Motor neuron (in vitro differentiated cells): ENCODE results near the gene TBC1D2. TPM values are rescaled to one million over a fixed set of nuclear protein-coding genes. Genes with fewer than 3 reads are reported as not detected.

Experiments
- ATAC-seq, 8 experiments: fragments of 200-7000 bp; cut with Tn5 transposase; replicated peaks in 6 of 8; 2 replicates each; pipeline ENCODE4 v1.8.0; 2021; ENCODE audit warnings: mild to moderate bottlenecking in 8 of 8, moderate library complexity in 8 of 8
- H3K27ac ChIP-seq, 2 donors: fragments of 250-450 bp; sonication (Bioruptor Pico); 2 replicates each; pipeline ENCODE4 v1.9.0; 2021; ENCODE audit warnings: antibody characterized with exemption in 2 of 2, mild to moderate bottlenecking in 2 of 2, moderate library complexity in 1 of 2
- H3K4me1 ChIP-seq, 2 donors: fragments of 250-450 bp; sonication (Bioruptor Pico); replicated peaks in 1 of 2; 2 replicates each; pipeline ENCODE4 v1.6.1; 2021; ENCODE audit warnings: antibody characterized with exemption in 2 of 2, mild to moderate bottlenecking in 2 of 2, moderate library complexity in 1 of 2
- H3K4me3 ChIP-seq, 5 donors: fragments of 250-450 bp; sonication (Bioruptor Pico); 2 replicates each; pipeline ENCODE4 v1.9.0; 2021; ENCODE audit warnings: antibody characterized with exemption in 5 of 5, mild to moderate bottlenecking in 5 of 5, moderate library complexity in 4 of 5
- WGBS, 10 experiments: fragments of 450-650 bp; shearing (Covaris generic); methylation state at CpG; one replicate each; pipeline ENCODE4 v1.0.0; 2022; 5-methylcytosine and 5-hydroxymethylcytosine counted together
- in situ Hi-C, 9 experiments: fragments of 400-800 bp; cut with MboI; loops; one replicate each; pipeline ENCODE4 v1.15.0; 2021; ENCODE audit warnings: low sequenced_read_pairs in 9 of 9, low pct_unique_long_range_greater_than_20kb in 2 of 9; ENCODE audit not compliant: unreplicated experiment in 9 of 9
- total RNA-seq, 8 experiments: library from RNA; unstranded; fragments of 300-600 nt; gene quantifications; 2 replicates each; pipeline versions ENCODE4 v1.2.3 to v1.2.4, GENCODE V29; 2022

TBC1D2 gene, protein sequence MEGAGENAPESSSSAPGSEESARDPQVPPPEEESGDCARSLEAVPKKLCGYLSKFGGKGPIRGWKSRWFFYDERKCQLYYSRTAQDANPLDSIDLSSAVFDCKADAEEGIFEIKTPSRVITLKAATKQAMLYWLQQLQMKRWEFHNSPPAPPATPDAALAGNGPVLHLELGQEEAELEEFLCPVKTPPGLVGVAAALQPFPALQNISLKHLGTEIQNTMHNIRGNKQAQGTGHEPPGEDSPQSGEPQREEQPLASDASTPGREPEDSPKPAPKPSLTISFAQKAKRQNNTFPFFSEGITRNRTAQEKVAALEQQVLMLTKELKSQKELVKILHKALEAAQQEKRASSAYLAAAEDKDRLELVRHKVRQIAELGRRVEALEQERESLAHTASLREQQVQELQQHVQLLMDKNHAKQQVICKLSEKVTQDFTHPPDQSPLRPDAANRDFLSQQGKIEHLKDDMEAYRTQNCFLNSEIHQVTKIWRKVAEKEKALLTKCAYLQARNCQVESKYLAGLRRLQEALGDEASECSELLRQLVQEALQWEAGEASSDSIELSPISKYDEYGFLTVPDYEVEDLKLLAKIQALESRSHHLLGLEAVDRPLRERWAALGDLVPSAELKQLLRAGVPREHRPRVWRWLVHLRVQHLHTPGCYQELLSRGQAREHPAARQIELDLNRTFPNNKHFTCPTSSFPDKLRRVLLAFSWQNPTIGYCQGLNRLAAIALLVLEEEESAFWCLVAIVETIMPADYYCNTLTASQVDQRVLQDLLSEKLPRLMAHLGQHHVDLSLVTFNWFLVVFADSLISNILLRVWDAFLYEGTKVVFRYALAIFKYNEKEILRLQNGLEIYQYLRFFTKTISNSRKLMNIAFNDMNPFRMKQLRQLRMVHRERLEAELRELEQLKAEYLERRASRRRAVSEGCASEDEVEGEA
- total RNA-seq, result 10 to 100 TPM in 1 of 8 experiments, 1 to 10 TPM in 6, under 1 TPM in 1; 0.79 to 10.6 (median 2.1) TPM

DNA sequence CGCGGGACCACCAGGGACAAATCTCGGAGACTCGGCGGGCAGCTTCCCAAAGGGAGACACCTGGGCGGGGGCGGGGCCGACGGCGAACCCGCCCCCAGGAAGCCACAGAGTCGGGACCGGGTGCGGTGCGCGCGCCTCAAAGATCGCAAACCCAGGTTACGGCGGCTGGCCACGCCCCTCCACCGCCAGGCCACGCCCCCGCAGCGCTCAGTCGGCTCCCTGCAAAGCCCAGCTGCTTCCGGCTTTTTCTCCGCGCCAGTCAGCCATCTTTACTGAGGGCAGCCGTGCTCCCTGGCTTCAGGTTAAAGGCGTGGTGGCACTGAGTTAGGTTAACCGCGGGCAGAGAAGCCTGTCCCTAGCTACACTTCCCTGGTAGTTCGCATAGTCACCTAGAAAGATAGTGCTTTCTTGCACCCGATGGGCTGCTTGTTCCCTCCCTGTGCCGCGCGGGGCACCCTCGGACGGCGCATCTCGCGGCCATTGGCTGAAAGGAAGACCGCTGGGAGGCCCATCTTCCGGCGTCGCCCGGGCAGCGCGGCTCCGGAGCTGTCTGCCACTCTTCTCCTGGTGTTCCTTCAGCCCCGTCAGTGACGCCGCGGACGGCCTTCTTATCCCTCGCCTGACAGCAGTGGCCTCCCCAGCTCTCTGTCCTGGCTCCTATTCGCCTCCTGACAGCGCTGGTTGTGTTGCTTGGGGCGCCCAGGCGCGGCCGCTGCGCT, at the start of gene TBC1D2:
TBC1D2 (minus strand) TSS at position 72 of the 719 bp plus-strand sequence. CDS start 108 bp downstream, outside the sequence.
- Histone ChIP-seq H3K27ac (peak within 1 kb of the TSS; percentile 91 to 93), H3K4me3 (peak within 1 kb of the TSS; percentile 51 to 91 (median 75)), H3K4me1 (peaks cover 0 to 3% of the 10 kb centered on the region in 2 donors)
- WGBS, 10 experiments, result 0 to 6% (median 0%) methylated on average over 1 to 21 of the region's 64 CpGs; no CpG with 5 or more reads in 3 of the 10 experiments
- peak; percentile 78 to 92 (median 90) for ATAC-seq
- in situ Hi-C loops, result loop anchor here in 5 of 9 experiments (25.0 kb wide), 6 partner anchors 143 to 543 kb away; partner anchors contain the start of genes HEMGN (in 1 of the 5), NANS (in 1 of the 5), TRIM14 (in 1 of the 5) and TRMO (in 1 of the 5)

DNA sequence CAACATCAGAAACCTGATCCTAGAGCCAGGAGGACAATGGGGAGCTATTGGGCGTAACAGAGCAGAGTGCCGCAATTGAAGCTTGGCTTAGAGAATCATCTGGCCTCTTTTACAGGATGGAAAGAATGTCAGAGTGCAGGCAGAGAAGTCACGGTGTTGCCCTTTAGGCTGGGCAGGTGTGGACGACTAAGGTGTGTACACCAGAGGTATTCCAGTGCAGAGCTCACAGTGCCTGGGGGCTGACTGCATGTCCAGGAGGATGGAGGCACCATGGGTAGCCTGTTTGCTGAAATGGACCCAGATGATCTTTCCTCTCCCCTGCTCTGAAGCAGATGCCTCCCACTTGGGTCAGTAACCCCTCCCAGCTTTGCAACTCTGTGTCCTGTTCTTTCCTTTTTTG, 48.9 kb upstream of the TBC1D2 start:
- Histone ChIP-seq H3K4me3 (no peak overlapping the region), H3K27ac (no peak overlapping the region), H3K4me1 (peaks cover 3 to 9% of the 10 kb centered on the region in 2 donors)
- ATAC-seq, result no peak
- in situ Hi-C loops, result loop anchor here in 8 of 9 experiments (25.0 kb wide), 5 partner anchors 233 to 483 kb away; partner anchors contain the start of genes ANKS6 (in 5 of the 8) and GABBR2 (in 3 of the 8)
- WGBS, 10 experiments, result 80 to 100% methylated on average over 1 of the region's 4 CpGs; no CpG with 5 or more reads in 8 of the 10 experiments

DNA sequence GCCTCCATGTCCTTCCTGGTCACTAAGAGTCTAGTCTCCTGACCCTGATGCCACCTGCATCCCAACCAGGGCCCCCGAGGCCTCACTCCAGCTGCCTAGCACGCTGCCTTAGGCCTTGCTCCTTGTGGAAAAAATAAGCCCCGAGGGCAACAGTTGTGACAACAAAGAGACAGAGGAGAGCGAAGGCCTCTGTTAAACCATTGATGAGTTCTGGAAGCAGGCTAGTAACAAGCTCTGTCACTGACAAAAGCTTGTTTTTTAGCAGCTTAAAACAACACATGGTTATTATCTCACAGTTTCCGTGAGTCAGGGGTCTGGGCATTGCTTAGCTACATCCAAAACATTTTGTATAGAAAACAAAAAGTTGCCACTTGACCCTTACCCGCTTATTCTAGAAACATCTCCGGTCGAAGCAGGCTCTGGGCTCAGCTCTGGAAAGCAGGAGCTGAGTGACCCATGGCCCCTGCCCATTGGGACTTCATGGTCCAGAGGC, 48.2 kb upstream of the TBC1D2 start:
- H3K27ac ChIP-seq, result no peak overlapping the region
- peak in 2 of 8 experiments; percentile 18 to 50 for ATAC-seq
- in situ Hi-C loops, result loop anchor here in 8 of 9 experiments (25.0 kb wide), 5 partner anchors 234 to 484 kb away; partner anchors contain the start of genes ANKS6 (in 5 of the 8) and GABBR2 (in 3 of the 8)
- 56 to 80% (median 76%) methylated on average over 3 to 7 of the region's 8 CpGs; no CpG with 5 or more reads in 4 of the 10 experiments for WGBS, 10 experiments
- no peak overlapping the region for H3K4me3 ChIP-seq
- H3K4me1 ChIP-seq, result peaks cover 3 to 9% of the 10 kb centered on the region in 2 donors

DNA sequence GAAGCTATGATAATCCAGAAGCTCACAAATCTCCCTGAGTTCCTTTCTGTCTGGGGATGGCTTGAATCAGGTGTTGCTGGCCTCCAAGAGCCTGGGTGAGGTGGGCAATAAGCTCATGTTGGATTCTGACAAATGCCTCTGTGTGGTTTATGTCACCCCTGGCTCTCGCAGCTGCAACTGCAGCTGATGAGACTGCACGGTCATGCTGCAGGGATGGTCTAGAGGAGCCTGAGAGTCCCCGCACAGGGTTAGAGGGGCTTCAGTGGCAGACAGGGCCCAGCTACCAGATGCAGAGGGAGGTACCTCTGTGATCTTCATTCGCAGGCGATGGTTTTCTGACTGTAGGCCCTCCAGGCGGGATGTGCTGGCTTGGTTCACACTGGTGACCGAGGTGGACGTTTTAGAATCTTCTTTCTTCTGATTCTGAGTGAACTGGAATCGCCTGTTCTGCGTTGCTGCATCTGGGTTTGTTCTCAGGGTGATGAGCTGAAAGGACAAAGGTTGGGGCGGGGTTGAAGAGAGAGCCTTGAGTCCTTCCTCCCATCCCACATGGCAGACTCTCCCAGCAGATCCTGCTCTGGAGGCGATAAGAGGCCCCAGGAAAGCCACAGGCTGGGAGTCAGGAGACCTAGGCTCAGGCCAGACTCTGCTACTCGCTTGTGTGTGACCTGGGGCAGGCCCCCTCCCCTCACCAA, 47.6 kb upstream of the TBC1D2 start:
- 40 to 100% (median 84%) methylated on average over 1 to 9 of the region's 13 CpGs; no CpG with 5 or more reads in 2 of the 10 experiments for WGBS, 10 experiments
- in situ Hi-C loops, result loop anchor here in 8 of 9 experiments (25.0 kb wide), 5 partner anchors 234 to 484 kb away; partner anchors contain the start of genes ANKS6 (in 5 of the 8) and GABBR2 (in 3 of the 8)
- H3K4me1 ChIP-seq, result peaks cover 3 to 9% of the 10 kb centered on the region in 2 donors
- no peak overlapping the region for H3K4me3 ChIP-seq
- peak in 1 of 8 experiments; percentile 23 for ATAC-seq
- no peak overlapping the region for H3K27ac ChIP-seq

DNA sequence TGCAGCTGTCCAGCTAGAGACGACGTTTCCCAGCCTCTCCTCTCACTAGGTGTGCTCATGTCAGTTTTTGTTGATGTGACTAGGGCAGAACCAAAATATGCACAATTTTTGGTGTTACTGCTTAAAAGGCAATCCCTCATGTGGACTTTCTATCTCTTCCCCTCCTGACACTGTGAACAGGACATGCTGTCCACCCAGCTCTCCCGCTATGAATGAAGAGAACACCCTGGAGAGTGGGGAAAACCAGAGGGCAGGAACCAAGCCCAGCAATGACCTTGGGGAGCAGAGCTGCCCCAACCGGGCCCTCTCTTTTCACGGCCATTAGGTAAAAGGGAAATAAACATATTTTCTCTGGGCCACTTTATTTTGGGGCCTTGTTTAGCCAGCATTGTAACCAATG, 46.7 kb upstream of the TBC1D2 start:
- H3K27ac ChIP-seq, result no peak overlapping the region
- ATAC-seq, result no peak
- in situ Hi-C loops, result loop anchor here in 8 of 9 experiments (25.0 kb wide), 5 partner anchors 235 to 485 kb away; partner anchors contain the start of genes ANKS6 (in 5 of the 8) and GABBR2 (in 3 of the 8)
- WGBS, 10 experiments, result 0 to 100% (median 64%) methylated on average over 1 to 5 of the region's 5 CpGs; no CpG with 5 or more reads in 2 of the 10 experiments
- no peak overlapping the region for H3K4me3 ChIP-seq
- peaks cover 3 to 9% of the 10 kb centered on the region in 2 donors for H3K4me1 ChIP-seq

DNA sequence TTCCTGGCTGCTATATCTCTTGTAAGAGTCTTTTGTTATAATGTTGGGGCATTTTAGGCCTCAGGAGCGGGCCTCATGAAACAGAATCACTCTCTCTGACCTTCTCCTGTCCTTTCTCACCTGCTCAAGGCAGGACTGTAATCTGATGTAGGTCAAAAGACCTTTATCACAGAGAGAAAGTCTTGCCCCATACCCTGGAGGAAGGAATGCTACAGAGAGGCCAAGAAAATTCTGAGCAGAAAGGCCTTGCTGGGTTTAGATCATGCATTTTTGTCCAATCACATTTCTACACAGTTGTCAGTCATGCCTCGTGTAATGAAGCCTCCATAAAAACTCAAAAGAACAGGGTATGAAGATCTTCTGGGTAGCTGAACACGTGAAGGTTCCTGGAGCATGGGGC, 45.2 kb upstream of the TBC1D2 start:
- in situ Hi-C loops, result loop anchor here in 8 of 9 experiments (25.0 kb wide), 5 partner anchors 237 to 487 kb away; partner anchors contain the start of genes ANKS6 (in 5 of the 8) and GABBR2 (in 3 of the 8)
- Histone ChIP-seq H3K4me1 (peaks cover 3 to 9% of the 10 kb centered on the region in 2 donors), H3K27ac (no peak overlapping the region), H3K4me3 (no peak overlapping the region)
- WGBS, 10 experiments, result 38 to 100% (median 61%) methylated on average over 1 to 3 of the region's 3 CpGs; no CpG with 5 or more reads in 2 of the 10 experiments
- no peak for ATAC-seq

DNA sequence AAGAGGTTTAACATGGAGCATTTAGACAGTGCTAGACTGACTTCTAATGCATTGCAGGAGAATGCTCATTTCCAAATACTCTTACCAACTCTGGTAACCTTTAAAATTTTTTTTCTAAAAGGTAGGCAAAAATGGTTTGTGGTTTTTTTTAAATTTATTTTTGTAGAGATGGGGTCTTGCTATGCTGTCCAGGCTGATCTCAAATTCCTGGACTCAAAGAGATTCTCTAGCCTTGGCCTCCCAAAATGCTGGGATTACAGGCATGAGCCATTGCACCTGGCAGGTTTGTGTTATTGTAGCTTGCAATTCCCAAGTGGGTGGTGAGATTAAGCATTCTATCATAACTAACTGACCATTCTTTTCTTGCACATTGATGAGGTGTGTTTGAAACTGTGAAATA, 43.0 kb upstream of the TBC1D2 start:
- in situ Hi-C loops, result no loop called here
- no peak overlapping the region for H3K27ac ChIP-seq
- no peak overlapping the region for H3K4me3 ChIP-seq
- no peak for ATAC-seq
- H3K4me1 ChIP-seq, result peaks cover 3 to 4% of the 10 kb centered on the region in 2 donors

DNA sequence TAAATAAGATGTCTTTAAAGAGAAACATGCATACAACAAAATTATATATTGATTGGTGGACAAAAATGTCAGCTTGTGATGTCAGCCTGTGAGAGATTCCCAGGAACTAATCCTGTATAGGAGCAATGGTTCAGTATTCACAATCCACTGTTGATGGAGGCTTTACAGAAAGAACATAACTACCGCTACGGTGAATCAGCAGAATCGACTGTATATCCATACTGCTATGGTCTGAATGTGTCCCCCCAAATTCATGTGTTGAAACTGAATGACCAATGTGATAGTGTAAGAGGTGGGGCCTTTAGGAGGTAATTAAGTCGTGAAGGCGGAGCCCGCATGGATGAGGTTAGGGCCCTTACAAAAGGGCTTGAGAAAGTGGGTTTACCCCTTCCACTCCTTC, 40.4 kb upstream of the TBC1D2 start:
- in situ Hi-C loops, result no loop called here
- H3K4me3 ChIP-seq, result no peak overlapping the region
- H3K4me1 ChIP-seq, result peaks cover 0 to 3% of the 10 kb centered on the region in 2 donors
- no peak overlapping the region for H3K27ac ChIP-seq
- no peak for ATAC-seq
- 62 to 100% (median 80%) methylated on average over 2 to 3 of the region's 6 CpGs; no CpG with 5 or more reads in 4 of the 10 experiments for WGBS, 10 experiments

DNA sequence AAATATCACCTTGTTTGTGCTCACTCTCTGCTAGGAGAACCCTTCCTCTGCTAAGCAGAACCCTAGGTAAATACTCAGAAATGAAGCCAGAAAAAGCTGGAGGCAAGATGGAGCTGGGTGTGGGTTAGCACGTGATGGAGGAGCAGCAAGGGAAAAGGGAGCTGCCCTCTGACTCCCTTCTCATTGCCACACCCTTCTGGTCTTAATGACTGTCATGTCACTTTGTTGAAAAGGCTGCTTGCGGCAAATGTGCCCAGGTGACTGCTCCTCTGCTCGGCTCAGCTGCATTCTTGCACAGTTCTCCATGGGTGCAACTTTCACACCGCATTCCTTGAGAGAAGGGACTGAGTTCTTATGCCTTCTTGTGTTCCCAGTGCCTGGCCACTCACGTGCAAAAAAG, 36.4 kb upstream of the TBC1D2 start:
- H3K27ac ChIP-seq, result no peak overlapping the region
- peaks cover 18 to 29% of the 10 kb centered on the region in 2 donors for H3K4me1 ChIP-seq
- in situ Hi-C loops, result no loop called here
- 0 to 100% (median 64%) methylated on average over 1 to 4 of the region's 5 CpGs; no CpG with 5 or more reads in 1 of the 10 experiments for WGBS, 10 experiments
- H3K4me3 ChIP-seq, result no peak overlapping the region
- ATAC-seq, result peak in 2 of 8 experiments; percentile 61 to 80

DNA sequence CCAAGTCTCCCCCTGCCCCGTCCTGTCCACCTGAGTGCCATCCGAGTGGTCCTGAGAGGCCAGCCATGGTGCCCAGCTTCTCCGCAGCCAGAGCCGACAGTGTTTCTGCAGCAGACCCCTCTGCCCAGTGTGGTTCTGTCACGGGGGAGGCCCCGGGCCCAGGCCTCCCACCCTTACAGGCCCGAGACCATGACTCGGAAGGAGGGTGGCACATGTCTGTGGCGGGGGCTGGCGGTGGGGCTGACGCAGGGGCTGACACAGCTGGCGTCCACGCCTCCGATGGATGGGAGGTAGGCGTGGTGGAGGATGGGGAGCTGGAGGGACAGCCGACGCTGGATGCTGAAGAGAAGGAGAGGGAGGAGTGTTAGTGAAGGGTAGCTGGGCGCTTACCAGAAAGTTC, 35.0 kb upstream of the TBC1D2 start:
- ATAC-seq, result no peak
- 89 to 93% (median 91%) methylated on average over 2 to 5 of the region's 18 CpGs; no CpG with 5 or more reads in 6 of the 10 experiments for WGBS, 10 experiments
- peaks cover 18 to 29% of the 10 kb centered on the region in 2 donors for H3K4me1 ChIP-seq
- no peak overlapping the region for H3K4me3 ChIP-seq
- H3K27ac ChIP-seq, result no peak overlapping the region
- in situ Hi-C loops, result no loop called here

DNA sequence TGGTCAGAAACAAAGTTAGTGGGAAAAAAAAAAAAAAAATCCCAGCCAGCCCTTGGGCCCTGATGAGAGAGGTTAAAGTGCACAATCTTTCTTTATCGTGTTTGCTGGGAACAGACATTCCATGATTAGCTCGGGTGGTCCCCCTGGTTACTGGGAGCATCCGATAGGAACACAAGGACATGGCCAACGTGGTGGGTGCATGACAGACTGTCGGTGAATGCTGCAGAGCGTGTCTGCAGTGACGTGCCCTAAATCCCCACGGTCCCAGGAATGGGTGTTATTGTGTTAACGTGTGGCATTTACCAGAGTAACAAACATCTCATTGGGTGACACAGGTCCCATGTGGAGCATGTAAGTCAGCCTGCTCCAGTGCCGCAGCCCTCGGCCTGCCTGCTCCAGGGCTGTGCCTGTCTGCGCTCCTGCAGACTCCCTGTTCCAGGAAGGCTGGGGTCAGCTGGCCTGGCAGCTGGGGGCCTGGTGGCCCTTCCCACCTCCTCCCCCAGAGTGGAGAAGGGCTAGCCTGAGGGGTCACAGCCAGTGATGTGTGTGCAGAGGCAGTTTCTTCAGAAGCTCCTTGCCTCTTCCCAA, 34.3 kb upstream of the TBC1D2 start:
- Histone ChIP-seq H3K4me3 (no peak overlapping the region), H3K27ac (no peak overlapping the region), H3K4me1 (peaks cover 18 to 29% of the 10 kb centered on the region in 2 donors)
- WGBS, 10 experiments, result 20 to 69% (median 37%) methylated on average over 1 to 8 of the region's 12 CpGs; no CpG with 5 or more reads in 3 of the 10 experiments
- in situ Hi-C loops, result no loop called here
- ATAC-seq, result peak in 5 of 8 experiments; percentile 61 to 86 (median 70)
